CD4-positive, alpha-beta memory T cell (primary cell): Measurements from ENCODE around the gene FCRLB. TPM values are rescaled to one million over a fixed set of nuclear protein-coding genes. Genes with fewer than 3 reads are reported as not detected.
"Not testable (repeated sequence)": the region's sequence is repeated elsewhere in the genome, so short reads cannot be mapped to it uniquely, and the experiment has no call there.

Source experiments
- CTCF ChIA-PET: fragments of 350-600 bp; sonication (Branson Sonifier 250); formaldehyde crosslinking; loops from one replicate; lab custom pipeline; 2021; ENCODE audit warnings: inconsistent platforms; ENCODE audit not compliant: partially characterized antibody; lab: Charles Lee
- POLR2A ChIA-PET: fragments of 350-600 bp; sonication (Branson Sonifier 250); formaldehyde crosslinking; loops from one replicate; lab custom pipeline; 2021; ENCODE audit not compliant: partially characterized antibody; lab: Charles Lee
- DNase-seq, 5 donors: peaks; one replicate each; pipeline versions ENCODE4 v3.0.0 to v3.0.0-alpha.2; 2020 to 2022; ENCODE audit warnings: mixed read lengths in 1 of 5
- H3K27ac ChIP-seq: one replicate; pipeline ENCODE4 v1.7.0; 2013; ENCODE audit warnings: low read depth, low read length
- H3K27me3 ChIP-seq: 2 replicates; pipeline ENCODE4 v1.7.0; 2013; ENCODE audit warnings: mild to moderate bottlenecking, low read length, moderate library complexity; ENCODE audit not compliant: insufficient read depth
- H3K36me3 ChIP-seq: 2 replicates; pipeline ENCODE4 v1.7.0; 2013; ENCODE audit warnings: mild to moderate bottlenecking, low read length, moderate library complexity; ENCODE audit not compliant: insufficient read depth
- H3K4me1 ChIP-seq: 2 replicates; pipeline ENCODE4 v1.7.0; 2013; ENCODE audit warnings: mild to moderate bottlenecking, low read length, moderate library complexity; ENCODE audit not compliant: insufficient read depth
- H3K4me3 ChIP-seq, 2 donors: one replicate each; pipeline ENCODE4 v1.7.0; 2013; ENCODE audit warnings: low read length in 2 of 2, mild to moderate bottlenecking in 1 of 2
- H3K9me3 ChIP-seq, 2 donors: one replicate each; pipeline ENCODE4 v1.7.0; 2013; ENCODE audit warnings: low read length in 2 of 2, control low read depth in 1 of 2; ENCODE audit not compliant: control insufficient read depth in 1 of 2
- H3K27ac Mint-ChIP-seq, 7 donors: one replicate each; pipeline ENCODE4 v1.8.0; 2020 to 2021; ENCODE audit warnings: mixed read lengths in 7 of 7, mild to moderate bottlenecking in 6 of 7, inconsistent platforms in 3 of 7, moderate library complexity in 3 of 7
- H3K27me3 Mint-ChIP-seq, 2 donors: one replicate each; pipeline ENCODE4 v1.8.0; 2020 to 2021; ENCODE audit warnings: mixed read lengths in 2 of 2
- H3K36me3 Mint-ChIP-seq, 2 donors: one replicate each; pipeline ENCODE4 v1.8.0; 2020 to 2021; ENCODE audit warnings: mixed read lengths in 2 of 2, inconsistent platforms in 1 of 2, mild to moderate bottlenecking in 1 of 2
- H3K4me1 Mint-ChIP-seq, 4 donors: one replicate each; pipeline ENCODE4 v1.8.0; 2020 to 2021; ENCODE audit warnings: mixed read lengths in 4 of 4, mild to moderate bottlenecking in 1 of 4
- H3K4me3 Mint-ChIP-seq, 8 donors: one replicate each; pipeline ENCODE4 v1.8.0; 2020 to 2021; ENCODE audit warnings: mixed read lengths in 8 of 8, mild to moderate bottlenecking in 7 of 8, moderate library complexity in 6 of 8, inconsistent platforms in 3 of 8
- H3K9me3 Mint-ChIP-seq, 8 donors: one replicate each; pipeline ENCODE4 v1.8.0; 2020 to 2021; ENCODE audit warnings: mixed read lengths in 8 of 8, mild to moderate bottlenecking in 5 of 8, inconsistent platforms in 3 of 8, moderate library complexity in 1 of 8
- intact Hi-C: fragments of 100-400 bp; cut with micrococcal nuclease; formaldehyde crosslinking; loops from one replicate; pipeline ENCODE4 v1.15.1; 2023
- polyA plus RNA-seq, 2 donors: library from polyadenylated mRNA; unstranded; fragments of 300-500 nt; fragmentation: Illumina TruSeq; gene quantifications; one replicate each; pipeline ENCODE4 v1.2.3, GENCODE V29; 2021
- total RNA-seq, 2 experiments: library from RNA; stranded (reverse); gene quantifications; one replicate each; pipeline ENCODE4 v1.2.3, GENCODE V29; 2021

The FCRLB gene
- total and polyA plus RNA-seq, 4 experiments from 2014 or later: 1.0 to 1.6 (median 1.4) TPM

- ChIA-PET POLR2A (interaction anchor here (1.6 kb wide), 2 partner anchors 17 to 39 kb away, joined by 5 to 7 read pairs; partner anchors contain the start of gene DUSP12), CTCF (interaction anchor here (1.0 to 1.8 kb wide), 2 partner anchors 12 to 271 kb away, joined by 3 to 5 read pairs; no protein-coding TSS in a partner anchor)
- Histone ChIP-seq H3K36me3 (no peaks in the 10 kb centered on the region), H3K9me3 (no peaks in the 10 kb centered on the region), H3K4me3 (peak within 1 kb of the TSS; percentile 89 to 90), H3K27me3 (no peaks in the 10 kb centered on the region), H3K27ac (peak within 1 kb of the TSS; percentile 88), H3K4me1 (peaks cover 58% of the 10 kb centered on the region)
- H3K4me3 Mint-ChIP-seq: peak within 1 kb of the TSS; percentile 95 to 100 (median 99)
- peak; percentile 77 to 85 (median 82) for DNase-seq
- H3K36me3 Mint-ChIP-seq: peaks cover 0 to 9% of the 10 kb centered on the region in 2 donors
- no peaks in the 10 kb centered on the region for H3K27me3 Mint-ChIP-seq
- intact Hi-C loops: loop anchor here (2.0 to 10.0 kb wide), 3 partner anchors 40 to 372 kb away; partner anchors contain the start of gene OLFML2B
- H3K9me3 Mint-ChIP-seq: no peaks in the 10 kb centered on the region
- peak within 1 kb of the TSS; percentile 97 to 99 (median 98) for H3K27ac Mint-ChIP-seq
- H3K4me1 Mint-ChIP-seq: peaks cover 29 to 50% (median 41%) of the 10 kb centered on the region in 4 donors
These were observed 45.0 kb downstream of the FCRLB start, which contains the start of gene ATF6 for GRCh38 chr1:161766102-161766981. Gene ATF6 (plus strand): TSS chr1:161766320. CDS start chr1:161766361, 41 bp downstream.

- no peaks in the 10 kb centered on the region for H3K9me3 Mint-ChIP-seq
- H3K36me3 Mint-ChIP-seq: peaks cover 0 to 9% of the 10 kb centered on the region in 2 donors
- peaks cover 29 to 48% (median 40%) of the 10 kb centered on the region in 4 donors for H3K4me1 Mint-ChIP-seq
- Histone ChIP-seq H3K9me3 (no peaks in the 10 kb centered on the region), H3K36me3 (no peaks in the 10 kb centered on the region), H3K27me3 (no peaks in the 10 kb centered on the region), H3K4me3 (no peak overlapping the region), H3K27ac (no peak overlapping the region), H3K4me1 (peaks cover 76% of the 10 kb centered on the region)
- POLR2A ChIA-PET: no interaction called here
- intact Hi-C loops: loop anchor here (5.0 to 10.0 kb wide), 2 partner anchors 254 to 374 kb away; partner anchors contain the start of gene OLFML2B
- H3K27ac Mint-ChIP-seq: peak overlapping the region in 4 of 7 donors; percentile 20 to 82 (median 58)
- H3K4me3 Mint-ChIP-seq: peak overlapping the region in 5 of 8 donors; percentile 50 to 99 (median 54)
- DNase-seq: no peak
- CTCF ChIA-PET: no interaction called here
- H3K27me3 Mint-ChIP-seq: no peaks in the 10 kb centered on the region
These were observed 47.1 kb downstream of the FCRLB start for GRCh38 chr1:161768461-161768860.

- CTCF ChIA-PET: no interaction called here
- intact Hi-C loops: loop anchor here (5.0 to 10.0 kb wide), 2 partner anchors 253 to 374 kb away; partner anchors contain the start of gene OLFML2B
These were observed 47.8 kb downstream of the FCRLB start for GRCh38 chr1:161768986-161769672.

GRCh38 chr1:161769673-161770045 is 48.3 kb downstream of the FCRLB start:
- DNase-seq, H3K27me3 ChIP-seq, POLR2A ChIA-PET, H3K36me3 Mint-ChIP-seq, H3K27ac ChIP-seq, H3K9me3 Mint-ChIP-seq, H3K4me3 ChIP-seq, CTCF ChIA-PET, H3K27me3 Mint-ChIP-seq, H3K36me3 ChIP-seq, H3K9me3 ChIP-seq: not testable (repeated sequence)
- intact Hi-C loops: loop anchor here (5.0 to 10.0 kb wide), 2 partner anchors 253 to 375 kb away; partner anchors contain the start of gene OLFML2B
- H3K4me3 Mint-ChIP-seq: peak overlapping the region in 1 of 8 donors; percentile 25
- H3K4me1 Mint-ChIP-seq: peaks cover 29 to 44% (median 38%) of the 10 kb centered on the region in 4 donors
- H3K27ac Mint-ChIP-seq: peak overlapping the region in 3 of 7 donors; percentile 13 to 82 (median 58)
- H3K4me1 ChIP-seq: peaks cover 81% of the 10 kb centered on the region

More at GRCh38 chr1:161768986-161769672, 47.8 kb downstream of the FCRLB start:
- Histone ChIP-seq H3K36me3 (no peaks in the 10 kb centered on the region), H3K27me3 (no peaks in the 10 kb centered on the region), H3K9me3 (no peaks in the 10 kb centered on the region), H3K27ac (no peak overlapping the region), H3K4me1 (peaks cover 77% of the 10 kb centered on the region), H3K4me3 (no peak overlapping the region)
- no peak for DNase-seq
- H3K27ac Mint-ChIP-seq: peak overlapping the region in 1 of 7 donors; percentile 29
- no peaks in the 10 kb centered on the region for H3K27me3 Mint-ChIP-seq
- H3K4me1 Mint-ChIP-seq: peaks cover 29 to 44% (median 38%) of the 10 kb centered on the region in 4 donors
- H3K4me3 Mint-ChIP-seq: peak overlapping the region in 3 of 8 donors; percentile 9 to 38 (median 37)
- POLR2A ChIA-PET: no interaction called here
- no peaks in the 10 kb centered on the region for H3K9me3 Mint-ChIP-seq
- peaks cover 0 to 9% of the 10 kb centered on the region in 2 donors for H3K36me3 Mint-ChIP-seq

GRCh38 chr1:161770250-161770649 is 48.9 kb downstream of the FCRLB start:
- H3K4me3 Mint-ChIP-seq: peak overlapping the region in 2 of 8 donors; percentile 44 to 77
- Histone ChIP-seq H3K27ac (no peak overlapping the region), H3K36me3 (no peaks in the 10 kb centered on the region), H3K4me3 (no peak overlapping the region), H3K9me3 (no peaks in the 10 kb centered on the region), H3K4me1 (peaks cover 82% of the 10 kb centered on the region), H3K27me3 (no peaks in the 10 kb centered on the region)
- no peaks in the 10 kb centered on the region for H3K27me3 Mint-ChIP-seq
- POLR2A ChIA-PET: no interaction called here
- intact Hi-C loops: no loop called here
- H3K9me3 Mint-ChIP-seq: no peaks in the 10 kb centered on the region
- CTCF ChIA-PET: no interaction called here
- peak overlapping the region in 2 of 7 donors; percentile 82 to 83 for H3K27ac Mint-ChIP-seq
- H3K4me1 Mint-ChIP-seq: peaks cover 29 to 41% (median 38%) of the 10 kb centered on the region in 4 donors
- DNase-seq: no peak
- peaks cover 0 to 9% of the 10 kb centered on the region in 2 donors for H3K36me3 Mint-ChIP-seq

- no peaks in the 10 kb centered on the region for H3K9me3 Mint-ChIP-seq
- H3K4me3 ChIP-seq: no peak overlapping the region
- ChIA-PET CTCF (no interaction called here), POLR2A (interaction anchor here (1.0 kb wide), 2 partner anchors 21 to 45 kb away, joined by 3 to 4 read pairs; partner anchors contain the start of gene DUSP12)
- no peaks in the 10 kb centered on the region for H3K9me3 ChIP-seq
- H3K27ac ChIP-seq: no peak overlapping the region
- no peak for DNase-seq
- H3K4me1 ChIP-seq: peaks cover 78% of the 10 kb centered on the region
- H3K36me3 ChIP-seq: no peaks in the 10 kb centered on the region
- H3K27ac Mint-ChIP-seq: no peak overlapping the region
- no peaks in the 10 kb centered on the region for H3K27me3 Mint-ChIP-seq
- intact Hi-C loops: no loop called here
- no peaks in the 10 kb centered on the region for H3K27me3 ChIP-seq
- peaks cover 29 to 39% (median 35%) of the 10 kb centered on the region in 4 donors for H3K4me1 Mint-ChIP-seq
- H3K36me3 Mint-ChIP-seq: peaks cover 0 to 8% of the 10 kb centered on the region in 2 donors
- no peak overlapping the region for H3K4me3 Mint-ChIP-seq
These were observed 49.8 kb downstream of the FCRLB start for GRCh38 chr1:161771161-161771560.
